Activated CD8-positive, alpha-beta memory T cell treated with anti-CD3 and anti-CD28 coated beads, Interleukin-2, amount 10 ng/mL, durations not matched to agents 7 days and 5 days (primary cell): ENCODE measurements around the gene EPHB1. TPM values are rescaled to one million over a fixed set of nuclear protein-coding genes. Genes with fewer than 3 reads are reported as not detected.

Experiments
- ATAC-seq: fragments of 150-1000 bp; cut with Tn5 transposase; one replicate; pipeline ENCODE4 v1.10.0; 2021; ENCODE audit warnings: moderate library complexity
- CTCF ChIA-PET: fragments of 350-600 bp; sonication (Branson Sonifier 250); formaldehyde crosslinking; loops from one replicate; lab custom pipeline; 2021; ENCODE audit warnings: antibody characterized with exemption; lab: Charles Lee
- DNase-seq: peaks from one replicate; pipeline ENCODE4 v3.0.0-alpha.2; 2020
- H3K27ac Mint-ChIP-seq: one replicate; pipeline ENCODE4 v1.8.0; 2021; ENCODE audit warnings: mild to moderate bottlenecking, mixed read lengths
- H3K27me3 Mint-ChIP-seq: one replicate; pipeline ENCODE4 v1.8.0; 2021; ENCODE audit warnings: mixed read lengths
- H3K36me3 Mint-ChIP-seq: one replicate; pipeline ENCODE4 v1.8.0; 2021; ENCODE audit warnings: mild to moderate bottlenecking, mixed read lengths
- H3K4me1 Mint-ChIP-seq: one replicate; pipeline ENCODE4 v1.8.0; 2021; ENCODE audit warnings: mixed read lengths
- H3K4me3 Mint-ChIP-seq: one replicate; pipeline ENCODE4 v1.8.0; 2021; ENCODE audit warnings: mild to moderate bottlenecking, moderate library complexity, mixed read lengths
- H3K9me3 Mint-ChIP-seq: one replicate; pipeline ENCODE4 v1.8.0; 2022; ENCODE audit warnings: low read depth, mixed read lengths
- total RNA-seq, 2 experiments: library from RNA; stranded (reverse); gene quantifications; one replicate each; pipeline ENCODE4 v1.2.3, GENCODE V29; 2021

EPHB1 gene
- total RNA-seq, 2 experiments from 2014 or later: 0.35 to 2.2 TPM

- no peak for DNase-seq
- H3K27ac Mint-ChIP-seq: no peak overlapping the region
- ATAC-seq: no peak
- no peaks in the 10 kb centered on the region for H3K9me3 Mint-ChIP-seq
- no peaks in the 10 kb centered on the region for H3K36me3 Mint-ChIP-seq
- peaks cover 26% of the 10 kb centered on the region for H3K27me3 Mint-ChIP-seq
- CTCF ChIA-PET: interaction anchor here (0.5 kb wide), 1 partner anchor 10 kb away, joined by 3 read pairs; no protein-coding TSS in a partner anchor
- H3K4me1 Mint-ChIP-seq: peaks cover 30% of the 10 kb centered on the region
- no peak overlapping the region for H3K4me3 Mint-ChIP-seq
These were observed 133.8 kb downstream of the EPHB1 start for GRCh38 chr3:134928819-134929218.

- peak; percentile 49 for DNase-seq
- Mint-ChIP-seq H3K36me3 (no peaks in the 10 kb centered on the region), H3K4me3 (no peak overlapping the region), H3K9me3 (no peaks in the 10 kb centered on the region), H3K27me3 (peaks cover 23% of the 10 kb centered on the region), H3K4me1 (peaks cover 30% of the 10 kb centered on the region), H3K27ac (no peak overlapping the region)
- ATAC-seq: peak; percentile 84
- CTCF ChIA-PET: no interaction called here
These were observed 134.9 kb downstream of the EPHB1 start for GRCh38 chr3:134929976-134930375.

GRCh38 chr3:134931045-134931785 lies 136.2 kb downstream of the EPHB1 start:
- H3K27me3 Mint-ChIP-seq: peaks cover 21% of the 10 kb centered on the region
- H3K4me3 Mint-ChIP-seq: no peak overlapping the region
- CTCF ChIA-PET: no interaction called here

GRCh38 chr3:134932035-134932434 lies 137.0 kb downstream of the EPHB1 start:
- no peak overlapping the region for H3K27ac Mint-ChIP-seq
- CTCF ChIA-PET: no interaction called here
- H3K4me3 Mint-ChIP-seq: no peak overlapping the region
- peaks cover 30% of the 10 kb centered on the region for H3K4me1 Mint-ChIP-seq
- no peaks in the 10 kb centered on the region for H3K9me3 Mint-ChIP-seq
- DNase-seq: no peak
- ATAC-seq: no peak
- H3K36me3 Mint-ChIP-seq: no peaks in the 10 kb centered on the region
- peaks cover 15% of the 10 kb centered on the region for H3K27me3 Mint-ChIP-seq

More at GRCh38 chr3:134931045-134931785, 136.2 kb downstream of the EPHB1 start:
- Mint-ChIP-seq H3K36me3 (no peaks in the 10 kb centered on the region), H3K4me1 (peaks cover 30% of the 10 kb centered on the region), H3K27ac (no peak overlapping the region), H3K9me3 (no peaks in the 10 kb centered on the region)
- ATAC-seq: no peak
- DNase-seq: no peak

GRCh38 chr3:134933997-134934396 lies 138.9 kb downstream of the EPHB1 start:
- H3K27ac Mint-ChIP-seq: no peak overlapping the region
- H3K4me1 Mint-ChIP-seq: peaks cover 22% of the 10 kb centered on the region
- DNase-seq (no peak), ATAC-seq (no peak)
- CTCF ChIA-PET: no interaction called here
- no peak overlapping the region for H3K4me3 Mint-ChIP-seq
- H3K9me3 Mint-ChIP-seq: no peaks in the 10 kb centered on the region
- peaks cover 6% of the 10 kb centered on the region for H3K27me3 Mint-ChIP-seq
- no peaks in the 10 kb centered on the region for H3K36me3 Mint-ChIP-seq

GRCh38 chr3:134934933-134935332 lies 139.9 kb downstream of the EPHB1 start:
- DNase-seq (no peak), ATAC-seq (no peak)
- H3K27me3 Mint-ChIP-seq: peaks cover 6% of the 10 kb centered on the region
- no peak overlapping the region for H3K27ac Mint-ChIP-seq
- peaks cover 13% of the 10 kb centered on the region for H3K4me1 Mint-ChIP-seq
- no peaks in the 10 kb centered on the region for H3K36me3 Mint-ChIP-seq
- CTCF ChIA-PET: no interaction called here
- H3K4me3 Mint-ChIP-seq: no peak overlapping the region
- H3K9me3 Mint-ChIP-seq: no peaks in the 10 kb centered on the region

- no peak overlapping the region for H3K4me3 Mint-ChIP-seq
- ATAC-seq (no peak), DNase-seq (no peak)
- H3K36me3 Mint-ChIP-seq: no peaks in the 10 kb centered on the region
- H3K27me3 Mint-ChIP-seq: peaks cover 9% of the 10 kb centered on the region
- no peak overlapping the region for H3K27ac Mint-ChIP-seq
- H3K4me1 Mint-ChIP-seq: no peaks in the 10 kb centered on the region
- H3K9me3 Mint-ChIP-seq: no peaks in the 10 kb centered on the region
- CTCF ChIA-PET: no interaction called here
These were observed 142.4 kb downstream of the EPHB1 start for GRCh38 chr3:134937256-134938028.

- no peaks in the 10 kb centered on the region for H3K4me1 Mint-ChIP-seq
- no peak overlapping the region for H3K4me3 Mint-ChIP-seq
- DNase-seq (no peak), ATAC-seq (no peak)
- no peaks in the 10 kb centered on the region for H3K36me3 Mint-ChIP-seq
- H3K27me3 Mint-ChIP-seq: peaks cover 7% of the 10 kb centered on the region
- H3K27ac Mint-ChIP-seq: no peak overlapping the region
- H3K9me3 Mint-ChIP-seq: no peaks in the 10 kb centered on the region
- CTCF ChIA-PET: no interaction called here
These were observed 143.0 kb downstream of the EPHB1 start for GRCh38 chr3:134938029-134938525.

GRCh38 chr3:134939978-134940377 lies 144.9 kb downstream of the EPHB1 start:
- peaks cover 10% of the 10 kb centered on the region for H3K27me3 Mint-ChIP-seq
- ATAC-seq (no peak), DNase-seq (no peak)
- no peaks in the 10 kb centered on the region for H3K9me3 Mint-ChIP-seq
- no peak overlapping the region for H3K4me3 Mint-ChIP-seq
- CTCF ChIA-PET: interaction anchor here (1.2 kb wide), 1 partner anchor 52 kb away, joined by 3 read pairs; no protein-coding TSS in a partner anchor
- H3K36me3 Mint-ChIP-seq: no peaks in the 10 kb centered on the region
- H3K27ac Mint-ChIP-seq: no peak overlapping the region
- H3K4me1 Mint-ChIP-seq: no peaks in the 10 kb centered on the region

GRCh38 chr3:134941820-134942219 lies 146.8 kb downstream of the EPHB1 start:
- no peak overlapping the region for H3K27ac Mint-ChIP-seq
- DNase-seq (no peak), ATAC-seq (no peak)
- H3K4me1 Mint-ChIP-seq: no peaks in the 10 kb centered on the region
- H3K36me3 Mint-ChIP-seq: no peaks in the 10 kb centered on the region
- peaks cover 12% of the 10 kb centered on the region for H3K27me3 Mint-ChIP-seq
- H3K4me3 Mint-ChIP-seq: no peak overlapping the region
- CTCF ChIA-PET: no interaction called here
- peaks cover 2% of the 10 kb centered on the region for H3K9me3 Mint-ChIP-seq

GRCh38 chr3:134944429-134944828 lies 149.4 kb downstream of the EPHB1 start:
- Mint-ChIP-seq H3K4me1 (no peaks in the 10 kb centered on the region), H3K36me3 (no peaks in the 10 kb centered on the region), H3K9me3 (peaks cover 2% of the 10 kb centered on the region), H3K27ac (no peak overlapping the region), H3K4me3 (no peak overlapping the region), H3K27me3 (peaks cover 12% of the 10 kb centered on the region)
- ATAC-seq (no peak), DNase-seq (no peak)
- CTCF ChIA-PET: no interaction called here

GRCh38 chr3:134949150-134949549 lies 154.1 kb downstream of the EPHB1 start:
- Mint-ChIP-seq H3K9me3 (peaks cover 2% of the 10 kb centered on the region), H3K4me3 (no peak overlapping the region), H3K27ac (no peak overlapping the region), H3K4me1 (no peaks in the 10 kb centered on the region), H3K36me3 (no peaks in the 10 kb centered on the region), H3K27me3 (peaks cover 5% of the 10 kb centered on the region)
- CTCF ChIA-PET: no interaction called here
- ATAC-seq (no peak), DNase-seq (no peak)

- Mint-ChIP-seq H3K4me1 (no peaks in the 10 kb centered on the region), H3K9me3 (no peaks in the 10 kb centered on the region), H3K27ac (no peak overlapping the region), H3K4me3 (no peak overlapping the region), H3K36me3 (no peaks in the 10 kb centered on the region), H3K27me3 (no peaks in the 10 kb centered on the region)
- ATAC-seq (no peak), DNase-seq (no peak)
- CTCF ChIA-PET: no interaction called here
These were observed 157.3 kb downstream of the EPHB1 start for GRCh38 chr3:134952371-134952770.

GRCh38 chr3:134955874-134956273 lies 160.8 kb downstream of the EPHB1 start:
- Mint-ChIP-seq H3K4me3 (no peak overlapping the region), H3K4me1 (no peaks in the 10 kb centered on the region), H3K27ac (no peak overlapping the region), H3K36me3 (no peaks in the 10 kb centered on the region), H3K9me3 (no peaks in the 10 kb centered on the region), H3K27me3 (peaks cover 2% of the 10 kb centered on the region)
- CTCF ChIA-PET: no interaction called here
- ATAC-seq: no peak
- DNase-seq: no peak
